HG03064 (cell line): ENCODE data around the gene FAM149A.

Experiments used
- ATAC-seq: cut with Tn5 transposase; IDR thresholded peaks from one replicate; pipeline ENCODE4 v1.9.1; 2021; ENCODE audit warnings: low read depth; ENCODE audit not compliant: unreplicated experiment

Gene FAM149A

GRCh38 chr4:186104114-186104889 is at the start of gene FAM149A:
FAM149A (plus strand) TSS chr4:186104704.
- no peak for ATAC-seq

- ATAC-seq: peak; percentile 100
These were observed 46.1 kb upstream of the FAM149A start for GRCh38 chr4:186058253-186058979.

GRCh38 chr4:186058980-186059316 is 45.6 kb upstream of the FAM149A start:
- ATAC-seq: no peak

GRCh38 chr4:186061921-186062320 is 42.6 kb upstream of the FAM149A start:
- no peak for ATAC-seq

GRCh38 chr4:186067757-186068385 is 36.6 kb upstream of the FAM149A start:
- peak; percentile 80 for ATAC-seq

- ATAC-seq: peak; percentile 31
These were observed 35.7 kb upstream of the FAM149A start, which contains the start of gene TLR3 for GRCh38 chr4:186068581-186069348. TLR3 (plus strand) TSS chr4:186069156; CDS start chr4:186076620, 7,464 bp downstream.

GRCh38 chr4:186069729-186070128 is 34.8 kb upstream of the FAM149A start:
- no peak for ATAC-seq

- ATAC-seq: no peak
These were observed 32.0 kb upstream of the FAM149A start for GRCh38 chr4:186072516-186072915.

GRCh38 chr4:186074189-186074588 is 30.3 kb upstream of the FAM149A start:
- no peak for ATAC-seq

GRCh38 chr4:186078981-186079638 is 25.4 kb upstream of the FAM149A start:
- no peak for ATAC-seq

- no peak for ATAC-seq
These were observed 24.8 kb upstream of the FAM149A start for GRCh38 chr4:186079694-186080093.

- no peak for ATAC-seq
These were observed 23.2 kb upstream of the FAM149A start for GRCh38 chr4:186081202-186081807.

GRCh38 chr4:186082221-186082620 is 22.3 kb upstream of the FAM149A start:
- ATAC-seq: no peak

- no peak for ATAC-seq
These were observed 16.0 kb upstream of the FAM149A start for GRCh38 chr4:186088523-186088922.

GRCh38 chr4:186092296-186092695 is 12.2 kb upstream of the FAM149A start:
- ATAC-seq: no peak

GRCh38 chr4:186095406-186095805 is 9.1 kb upstream of the FAM149A start:
- ATAC-seq: no peak

GRCh38 chr4:186096681-186097165 is 7.8 kb upstream of the FAM149A start:
- no peak for ATAC-seq

GRCh38 chr4:186097386-186097785 is 7.1 kb upstream of the FAM149A start:
- ATAC-seq: no peak

- ATAC-seq: no peak
These were observed 1.6 kb upstream of the FAM149A start for GRCh38 chr4:186102931-186103330.
